Choroid plexus epithelial cell (primary cell): ENCODE results near the gene SCN10A.

ENCODE experiments used
- DNase-seq: peaks from one replicate; pipeline ENCODE4 v3.0.0-alpha.2; 2010; ENCODE audit warnings: low read depth
- H3K4me3 ChIP-seq: 2 replicates; pipeline ENCODE4 v1.5.1; 2011; ENCODE audit warnings: low read depth, mild to moderate bottlenecking, control low read depth, low read length, moderate library complexity
- TF ChIP-seq, protein P1 (sequence below): conservative IDR thresholded peaks from 2 replicates; pipeline ENCODE4 v1.5.1; 2011; ENCODE audit warnings: low read depth, mild to moderate bottlenecking, control low read depth, inconsistent platforms, low read length, moderate library complexity

Gene SCN10A

DNA sequence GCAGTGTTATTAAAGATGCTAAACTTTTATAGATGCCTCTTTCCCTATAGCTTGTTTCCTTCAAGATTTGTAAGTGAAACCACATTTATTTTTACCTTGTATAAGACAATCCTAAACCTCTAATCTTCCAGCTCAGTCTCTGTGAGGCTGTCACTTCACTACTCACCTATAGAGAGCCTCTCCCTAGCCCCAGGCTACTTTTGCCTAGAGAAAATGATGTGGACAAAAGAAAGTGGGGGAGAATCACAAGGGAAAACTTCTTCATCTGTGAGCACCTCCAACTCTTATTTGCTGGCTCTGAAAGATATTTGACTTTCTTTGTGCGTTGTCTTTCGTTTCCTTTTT is 91.7 kb downstream of the SCN10A start:
- no peak for DNase-seq
- TF ChIP-seq, protein P1, sequence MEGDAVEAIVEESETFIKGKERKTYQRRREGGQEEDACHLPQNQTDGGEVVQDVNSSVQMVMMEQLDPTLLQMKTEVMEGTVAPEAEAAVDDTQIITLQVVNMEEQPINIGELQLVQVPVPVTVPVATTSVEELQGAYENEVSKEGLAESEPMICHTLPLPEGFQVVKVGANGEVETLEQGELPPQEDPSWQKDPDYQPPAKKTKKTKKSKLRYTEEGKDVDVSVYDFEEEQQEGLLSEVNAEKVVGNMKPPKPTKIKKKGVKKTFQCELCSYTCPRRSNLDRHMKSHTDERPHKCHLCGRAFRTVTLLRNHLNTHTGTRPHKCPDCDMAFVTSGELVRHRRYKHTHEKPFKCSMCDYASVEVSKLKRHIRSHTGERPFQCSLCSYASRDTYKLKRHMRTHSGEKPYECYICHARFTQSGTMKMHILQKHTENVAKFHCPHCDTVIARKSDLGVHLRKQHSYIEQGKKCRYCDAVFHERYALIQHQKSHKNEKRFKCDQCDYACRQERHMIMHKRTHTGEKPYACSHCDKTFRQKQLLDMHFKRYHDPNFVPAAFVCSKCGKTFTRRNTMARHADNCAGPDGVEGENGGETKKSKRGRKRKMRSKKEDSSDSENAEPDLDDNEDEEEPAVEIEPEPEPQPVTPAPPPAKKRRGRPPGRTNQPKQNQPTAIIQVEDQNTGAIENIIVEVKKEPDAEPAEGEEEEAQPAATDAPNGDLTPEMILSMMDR = no peak
- H3K4me3 ChIP-seq = no peak overlapping the region

DNA sequence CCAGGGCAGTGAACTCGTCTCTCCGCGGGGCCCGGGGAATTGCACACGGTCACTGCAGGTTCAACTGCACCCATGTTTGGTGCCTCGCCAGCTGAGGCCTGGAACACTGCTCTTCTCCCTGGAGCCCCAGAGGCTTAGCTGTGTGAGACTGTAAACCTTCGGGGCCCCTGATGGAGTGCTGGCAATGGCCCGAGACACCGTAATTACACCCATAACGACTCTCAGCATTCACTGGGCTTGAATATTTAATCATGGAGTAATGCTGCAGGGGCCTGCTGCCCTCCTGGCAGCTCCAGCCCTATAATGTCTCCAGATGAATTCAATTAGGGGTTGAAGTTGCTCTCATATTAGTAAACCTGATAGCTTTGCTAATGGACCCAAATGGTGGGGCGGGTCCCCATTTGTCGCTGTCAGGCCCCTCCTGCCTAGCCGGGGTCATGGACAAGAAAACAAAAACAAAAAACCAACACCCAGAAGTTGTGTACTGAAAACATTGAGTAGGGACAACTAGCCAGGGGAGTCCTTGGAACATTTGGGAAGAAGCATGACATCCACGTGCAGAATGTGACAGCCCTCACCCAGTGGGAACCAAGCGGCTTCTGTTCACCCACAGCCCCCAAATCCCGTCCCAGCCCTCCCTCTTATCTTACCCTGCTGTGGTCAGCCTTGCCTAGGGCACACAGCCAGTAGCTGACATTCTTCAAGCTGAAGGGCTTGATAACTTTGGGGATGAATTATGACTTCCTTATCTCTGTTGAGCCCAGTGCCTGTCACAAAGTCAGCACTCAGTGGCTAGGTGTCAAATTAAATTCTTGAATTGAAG is 92.2 kb downstream of the SCN10A start:
- TF ChIP-seq, protein P1 = no peak
- DNase-seq = no peak
- no peak overlapping the region for H3K4me3 ChIP-seq

DNA sequence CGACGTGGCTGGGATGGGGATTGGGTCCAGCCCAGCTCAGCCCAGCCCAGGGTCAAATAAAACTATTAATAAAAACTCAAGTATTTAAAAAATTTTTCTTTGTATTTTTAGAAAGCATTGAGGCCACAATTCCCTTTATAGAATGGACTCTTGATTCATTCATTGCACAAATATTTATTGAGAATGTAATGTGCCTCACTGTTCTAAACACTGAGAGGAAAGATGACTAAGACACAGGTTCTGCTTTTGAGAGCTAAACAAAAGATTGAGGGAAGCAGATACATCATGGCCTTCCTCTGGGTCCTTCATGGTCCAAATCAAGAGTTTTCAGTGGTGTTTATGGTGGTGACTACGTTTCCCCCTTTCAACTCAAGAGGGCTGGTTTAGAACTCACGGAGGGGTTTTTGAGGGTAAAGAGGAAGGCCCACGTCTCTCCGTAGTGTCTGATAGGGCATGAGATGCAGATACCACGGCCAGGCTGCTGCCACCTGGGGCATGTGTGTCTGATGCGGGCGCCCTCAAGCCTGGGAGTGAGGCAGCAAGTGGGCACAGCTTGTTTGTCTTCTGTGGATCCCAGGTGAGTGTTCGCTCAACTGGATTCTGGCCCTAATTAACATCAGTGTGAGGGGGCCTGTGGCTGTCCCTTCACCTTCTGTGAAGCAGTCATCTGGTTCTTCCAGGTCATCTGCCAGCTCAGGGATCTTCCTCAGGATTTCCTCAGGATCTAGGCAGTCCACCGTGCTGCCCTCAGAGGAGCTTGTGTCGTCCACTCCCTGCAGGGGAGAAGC is 93.0 kb downstream of the SCN10A start:
- DNase-seq = peak; percentile 57
- TF ChIP-seq, protein P1 = no peak

DNA sequence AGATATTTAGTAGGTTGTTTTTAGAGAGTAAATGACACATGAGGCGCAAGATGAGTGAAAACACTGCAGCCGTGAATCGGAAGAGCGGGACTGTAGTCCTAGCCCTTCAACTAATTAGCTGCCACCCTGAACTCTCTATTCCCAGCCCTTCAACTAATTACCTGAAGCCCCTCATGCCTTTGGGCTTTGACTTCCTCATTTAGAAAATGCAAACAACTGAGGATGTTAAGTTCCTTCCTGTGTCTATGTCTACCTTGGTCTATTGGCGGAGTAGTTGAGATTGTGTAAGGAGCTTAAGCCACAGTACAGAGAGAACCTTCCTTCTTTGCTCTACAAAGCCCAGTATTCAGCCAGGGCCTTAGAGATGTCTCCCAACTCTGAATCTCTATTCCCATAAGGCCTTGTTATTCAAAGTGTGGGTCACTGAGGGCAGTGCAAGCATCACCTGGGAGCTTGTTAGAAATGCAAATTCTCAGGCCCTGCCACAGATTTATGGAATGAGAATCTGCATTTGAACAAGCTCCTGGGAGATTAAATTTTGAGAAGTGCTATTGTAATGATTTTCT is 94.7 kb downstream of the SCN10A start:
- TF ChIP-seq, protein P1 = no peak
- no peak overlapping the region for H3K4me3 ChIP-seq
- DNase-seq = no peak

More for the DNA sequence above, 93.0 kb downstream of the SCN10A start:
- H3K4me3 ChIP-seq = no peak overlapping the region

DNA sequence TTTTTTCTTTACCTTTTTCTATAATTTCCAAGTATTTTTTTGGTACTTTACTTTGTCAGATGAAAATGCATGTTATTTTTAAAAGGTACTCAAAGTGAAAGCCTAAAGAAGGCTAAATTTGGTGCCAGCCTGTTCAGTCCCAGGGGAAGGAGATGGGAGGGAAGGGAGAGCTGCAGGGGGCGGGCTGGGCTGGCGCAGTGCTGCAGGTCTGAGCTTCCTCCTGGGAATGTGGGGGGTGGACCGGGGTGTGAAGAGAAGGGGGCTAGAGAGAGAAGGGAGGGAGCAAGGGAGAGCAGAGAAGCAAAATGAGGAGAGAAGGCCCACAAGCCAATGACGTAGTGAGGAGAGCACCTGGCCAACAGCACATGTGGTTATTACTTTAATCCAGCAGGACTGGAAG is 95.6 kb downstream of the SCN10A start:
- DNase-seq = no peak
- TF ChIP-seq, protein P1 = no peak

DNA sequence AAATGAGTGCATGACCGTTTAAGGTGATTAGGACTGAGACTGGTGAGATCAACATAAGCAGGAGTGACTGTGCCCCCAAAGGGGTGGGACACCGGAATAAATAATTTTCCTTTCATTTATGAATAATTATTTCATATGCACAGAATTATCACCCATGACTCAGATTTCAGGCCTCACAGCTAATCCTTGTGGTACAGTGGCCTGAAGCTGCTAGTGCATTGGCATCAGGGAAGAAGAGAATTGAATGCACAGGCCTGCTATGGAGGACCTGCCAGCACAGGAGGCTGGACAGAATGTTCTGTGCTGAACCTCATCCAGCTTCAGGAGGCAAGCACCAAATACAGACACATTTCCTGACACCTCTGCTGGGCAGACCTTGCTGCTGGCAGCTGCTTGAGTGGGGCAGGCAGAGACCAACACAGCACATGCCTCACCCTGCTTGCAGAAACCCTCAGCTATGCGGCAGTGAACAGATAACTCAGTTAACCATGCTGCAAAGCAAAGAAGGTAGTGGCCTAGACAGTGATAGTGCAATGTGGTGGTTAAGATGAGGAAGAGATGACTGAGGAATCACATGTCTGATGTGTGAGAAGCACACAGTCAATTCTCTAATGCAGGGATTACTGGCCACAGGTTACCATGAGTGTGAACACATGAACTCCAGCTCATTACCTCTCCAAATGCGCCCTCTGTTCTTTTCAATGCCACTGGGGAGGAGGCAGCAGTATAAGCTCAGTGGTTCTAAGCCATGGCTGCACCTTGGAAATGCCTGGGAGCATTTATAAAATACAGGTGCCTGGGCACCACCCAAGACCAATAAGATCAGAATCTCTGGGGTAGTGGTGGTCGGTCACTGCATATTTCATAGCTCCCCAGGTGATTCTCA is 98.4 kb downstream of the SCN10A start:
- no peak overlapping the region for H3K4me3 ChIP-seq
- DNase-seq = no peak
- TF ChIP-seq, protein P1 = no peak

More for the DNA sequence above, 95.6 kb downstream of the SCN10A start:
- H3K4me3 ChIP-seq = no peak overlapping the region
